WTC11 (cell line): Measurements from ENCODE around the gene CNPY1. TPM values are rescaled to one million over a fixed set of nuclear protein-coding genes. Genes with fewer than 3 reads are reported as not detected.
A peak's percentile ranks its signal among the peaks of the same experiment; 100 is the strongest.

ENCODE experiments used
- ATAC-seq: fragments of 200-7000 bp; cut with Tn5 transposase; 2 replicates; pipeline ENCODE4 v1.10.0; 2021; ENCODE audit warnings: mild to moderate bottlenecking, moderate library complexity
- CTCF ChIA-PET: fragments of 300-600 bp; sonication (Branson Sonifier 250); formaldehyde crosslinking; loops from one replicate; lab custom pipeline; 2021; ENCODE audit warnings: antibody characterized with exemption; lab: Charles Lee
- POLR2A ChIA-PET: fragments of 350-600 bp; sonication (Branson Sonifier 250); formaldehyde crosslinking; loops from one replicate; lab custom pipeline; 2021; ENCODE audit warnings: antibody characterized with exemption; lab: Charles Lee
- DNase-seq: peaks from one replicate; pipeline ENCODE4 v3.0.0; 2021; ENCODE audit warnings: low spot score
- H3K27ac Mint-ChIP-seq: 2 replicates; pipeline ENCODE4 v1.8.0; 2021; ENCODE audit warnings: mixed read lengths
- H3K27me3 Mint-ChIP-seq: 2 replicates; pipeline ENCODE4 v1.8.0; 2021; ENCODE audit warnings: low read depth, mild to moderate bottlenecking, moderate library complexity, mixed read lengths
- H3K36me3 Mint-ChIP-seq: 2 replicates; pipeline ENCODE4 v1.8.0; 2021; ENCODE audit warnings: mixed read lengths
- H3K4me1 Mint-ChIP-seq: 2 replicates; pipeline ENCODE4 v1.8.0; 2022; ENCODE audit warnings: mixed read lengths
- H3K4me3 Mint-ChIP-seq: 2 replicates; pipeline ENCODE4 v1.8.0; 2021; ENCODE audit warnings: mild to moderate bottlenecking, moderate library complexity, mixed read lengths
- H3K9me3 Mint-ChIP-seq: 2 replicates; pipeline ENCODE4 v1.8.0; 2021; ENCODE audit warnings: mixed read lengths
- CBFB ChIP-seq: sonication (generic); formaldehyde crosslinking; IDR thresholded peaks from 2 replicates; pipeline ENCODE4 v1.8.1; 2022; ENCODE audit warnings: mild to moderate bottlenecking, low read depth, missing genetic modification reagents
- ETV6 ChIP-seq: sonication (generic); formaldehyde crosslinking; IDR thresholded peaks from 2 replicates; pipeline ENCODE4 v1.8.1; 2022; ENCODE audit warnings: mild to moderate bottlenecking, missing genetic modification reagents
- HMGA2 ChIP-seq: fragments of 250-450 bp; sonication (Bioruptor Pico); IDR thresholded peaks from 2 replicates; pipeline ENCODE4 v1.4.0; 2021; ENCODE audit warnings: mild to moderate bottlenecking, moderate library complexity
- MYBL2 ChIP-seq: sonication (generic); formaldehyde crosslinking; IDR thresholded peaks from 2 replicates; pipeline ENCODE4 v1.8.1; 2023; ENCODE audit warnings: mild to moderate bottlenecking, moderate library complexity, missing genetic modification reagents
- NFATC4 ChIP-seq: fragments of 250-450 bp; sonication (Bioruptor Pico); IDR thresholded peaks from 2 replicates; pipeline ENCODE4 v1.9.0; 2021; ENCODE audit warnings: mild to moderate bottlenecking
- NR3C1 ChIP-seq: sonication (generic); formaldehyde crosslinking; conservative IDR thresholded peaks from 2 replicates; pipeline ENCODE4 v1.8.1; 2023; ENCODE audit warnings: low read depth, mild to moderate bottlenecking, missing genetic modification reagents
- SMAD3 ChIP-seq: sonication (generic); formaldehyde crosslinking; IDR thresholded peaks from 2 replicates; pipeline ENCODE4 v1.8.0; 2022; ENCODE audit warnings: missing genetic modification reagents, mild to moderate bottlenecking, borderline replicate concordance
- SOX15 ChIP-seq: fragments of 250-450 bp; sonication (Bioruptor Pico); IDR thresholded peaks from 2 replicates; pipeline ENCODE4 v1.9.0; 2021; ENCODE audit warnings: mild to moderate bottlenecking
- TEAD4 ChIP-seq: sonication (generic); formaldehyde crosslinking; IDR thresholded peaks from 2 replicates; pipeline ENCODE4 v1.8.0; 2022; ENCODE audit warnings: mild to moderate bottlenecking, missing genetic modification reagents
- TP53 ChIP-seq: sonication (generic); formaldehyde crosslinking; IDR thresholded peaks from 2 replicates; pipeline ENCODE4 v1.8.1; 2023; ENCODE audit warnings: mild to moderate bottlenecking, missing genetic modification reagents
- ZBTB21 ChIP-seq: sonication (generic); formaldehyde crosslinking; IDR thresholded peaks from 2 replicates; pipeline ENCODE4 v1.8.1; 2023; ENCODE audit warnings: mild to moderate bottlenecking, missing genetic modification reagents, borderline replicate concordance
- total RNA-seq: library from RNA; stranded (reverse); gene quantifications from 3 replicates; pipeline ENCODE4 v1.2.3, GENCODE V29; 2021
- TF ChIP-seq, protein P1 (sequence below): fragments of 250-450 bp; sonication (Bioruptor Pico); IDR thresholded peaks from 2 replicates; pipeline ENCODE4 v1.8.0; 2021; ENCODE audit warnings: mild to moderate bottlenecking
- TF ChIP-seq, protein P2 (sequence below): fragments of 250-450 bp; sonication (Bioruptor Pico); IDR thresholded peaks from 2 replicates; pipeline ENCODE4 v1.9.0; 2021; ENCODE audit warnings: mild to moderate bottlenecking
- TF ChIP-seq, protein P3 (sequence below): sonication (generic); formaldehyde crosslinking; IDR thresholded peaks from 2 replicates; pipeline ENCODE4 v1.8.1; 2022; ENCODE audit warnings: mild to moderate bottlenecking, moderate library complexity, missing genetic modification reagents
- TF ChIP-seq, protein P4 (sequence below): sonication (generic); formaldehyde crosslinking; IDR thresholded peaks from 2 replicates; pipeline ENCODE4 v1.8.0; 2023; ENCODE audit warnings: missing genetic modification reagents, mild to moderate bottlenecking, borderline replicate concordance

Gene CNPY1
- total RNA-seq, 1 experiment from 2014 or later, result 0.09 TPM

DNA sequence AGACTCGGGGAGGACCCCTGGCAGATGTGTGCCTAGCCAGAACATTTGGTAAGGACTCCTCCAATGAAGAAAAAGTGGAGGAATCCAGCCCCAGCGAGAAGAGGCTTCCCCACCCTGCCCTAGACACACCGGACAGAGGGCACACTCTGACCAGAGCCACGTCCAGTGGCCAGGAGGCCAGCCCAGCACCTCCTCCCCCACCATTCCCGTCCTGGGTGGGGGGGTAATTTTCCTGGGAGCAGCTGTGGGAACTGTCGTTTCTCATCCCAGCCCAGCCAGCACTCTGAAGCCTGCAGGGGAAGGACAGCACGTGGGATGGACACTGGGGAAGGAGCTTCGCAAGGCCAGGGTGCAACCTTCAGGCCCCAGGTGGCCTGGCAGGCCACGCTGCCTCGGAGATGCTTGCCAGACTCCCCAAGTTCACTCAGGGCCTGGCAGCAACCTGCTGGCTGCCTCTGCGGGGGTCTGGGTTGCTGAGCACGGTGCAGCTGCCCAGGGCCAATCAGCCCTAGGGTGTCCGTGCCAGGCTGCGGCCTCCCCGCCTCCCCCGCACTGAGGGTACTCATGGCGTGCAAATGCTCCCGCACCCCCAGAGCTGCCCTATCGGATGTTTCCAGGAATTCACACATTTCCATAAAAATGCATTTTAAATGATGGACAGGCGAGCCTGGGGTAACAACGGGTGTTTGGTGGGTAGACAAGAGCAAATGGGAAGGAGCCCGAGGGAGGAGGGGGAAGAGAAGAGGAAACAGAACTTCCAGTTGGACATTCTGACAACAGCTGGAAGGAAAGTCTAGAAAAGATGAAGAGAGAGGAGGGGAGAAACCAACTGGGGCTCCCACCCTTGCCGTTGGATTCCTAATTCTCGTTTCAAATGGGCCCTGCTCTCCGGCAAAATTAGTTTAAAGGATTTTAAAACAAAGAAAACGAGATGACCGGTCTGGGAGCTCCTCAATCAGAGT is 90.3 kb downstream of the CNPY1 start:
- POLR2A ChIA-PET, result interaction anchor here (0.5 kb wide), 1 partner anchor 1432 kb away, joined by 3 read pairs; no protein-coding TSS in a partner anchor
- DNase-seq, result no peak
- Mint-ChIP-seq H3K27ac (no peak overlapping the region), H3K27me3 (peaks cover 96% of the 10 kb centered on the region), H3K4me1 (peaks cover 34% of the 10 kb centered on the region), H3K36me3 (no peaks in the 10 kb centered on the region; the same call in 1 of the 2 replicates), H3K9me3 (no peaks in the 10 kb centered on the region), H3K4me3 (peak overlapping the region; percentile 14; the same call in 1 of the 2 replicates)
- TF ChIP-seq, protein P1, sequence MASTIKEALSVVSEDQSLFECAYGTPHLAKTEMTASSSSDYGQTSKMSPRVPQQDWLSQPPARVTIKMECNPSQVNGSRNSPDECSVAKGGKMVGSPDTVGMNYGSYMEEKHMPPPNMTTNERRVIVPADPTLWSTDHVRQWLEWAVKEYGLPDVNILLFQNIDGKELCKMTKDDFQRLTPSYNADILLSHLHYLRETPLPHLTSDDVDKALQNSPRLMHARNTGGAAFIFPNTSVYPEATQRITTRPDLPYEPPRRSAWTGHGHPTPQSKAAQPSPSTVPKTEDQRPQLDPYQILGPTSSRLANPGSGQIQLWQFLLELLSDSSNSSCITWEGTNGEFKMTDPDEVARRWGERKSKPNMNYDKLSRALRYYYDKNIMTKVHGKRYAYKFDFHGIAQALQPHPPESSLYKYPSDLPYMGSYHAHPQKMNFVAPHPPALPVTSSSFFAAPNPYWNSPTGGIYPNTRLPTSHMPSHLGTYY, result no peak
- TF ChIP-seq HMGA2 (CRISPR knock-in tag), result peak; percentile 25; the same call in 1 of the 2 replicates
- no peak for TF ChIP-seq SMAD3 (CRISPR knock-in tag)
- TF ChIP-seq, protein P2, sequence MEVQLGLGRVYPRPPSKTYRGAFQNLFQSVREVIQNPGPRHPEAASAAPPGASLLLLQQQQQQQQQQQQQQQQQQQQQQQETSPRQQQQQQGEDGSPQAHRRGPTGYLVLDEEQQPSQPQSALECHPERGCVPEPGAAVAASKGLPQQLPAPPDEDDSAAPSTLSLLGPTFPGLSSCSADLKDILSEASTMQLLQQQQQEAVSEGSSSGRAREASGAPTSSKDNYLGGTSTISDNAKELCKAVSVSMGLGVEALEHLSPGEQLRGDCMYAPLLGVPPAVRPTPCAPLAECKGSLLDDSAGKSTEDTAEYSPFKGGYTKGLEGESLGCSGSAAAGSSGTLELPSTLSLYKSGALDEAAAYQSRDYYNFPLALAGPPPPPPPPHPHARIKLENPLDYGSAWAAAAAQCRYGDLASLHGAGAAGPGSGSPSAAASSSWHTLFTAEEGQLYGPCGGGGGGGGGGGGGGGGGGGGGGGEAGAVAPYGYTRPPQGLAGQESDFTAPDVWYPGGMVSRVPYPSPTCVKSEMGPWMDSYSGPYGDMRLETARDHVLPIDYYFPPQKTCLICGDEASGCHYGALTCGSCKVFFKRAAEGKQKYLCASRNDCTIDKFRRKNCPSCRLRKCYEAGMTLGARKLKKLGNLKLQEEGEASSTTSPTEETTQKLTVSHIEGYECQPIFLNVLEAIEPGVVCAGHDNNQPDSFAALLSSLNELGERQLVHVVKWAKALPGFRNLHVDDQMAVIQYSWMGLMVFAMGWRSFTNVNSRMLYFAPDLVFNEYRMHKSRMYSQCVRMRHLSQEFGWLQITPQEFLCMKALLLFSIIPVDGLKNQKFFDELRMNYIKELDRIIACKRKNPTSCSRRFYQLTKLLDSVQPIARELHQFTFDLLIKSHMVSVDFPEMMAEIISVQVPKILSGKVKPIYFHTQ, result no peak
- no peak for TF ChIP-seq NR3C1
- no peak for TF ChIP-seq TP53 (CRISPR knock-in tag)
- TF ChIP-seq ZBTB21 (CRISPR knock-in tag), result no peak
- TF ChIP-seq, protein P3, sequence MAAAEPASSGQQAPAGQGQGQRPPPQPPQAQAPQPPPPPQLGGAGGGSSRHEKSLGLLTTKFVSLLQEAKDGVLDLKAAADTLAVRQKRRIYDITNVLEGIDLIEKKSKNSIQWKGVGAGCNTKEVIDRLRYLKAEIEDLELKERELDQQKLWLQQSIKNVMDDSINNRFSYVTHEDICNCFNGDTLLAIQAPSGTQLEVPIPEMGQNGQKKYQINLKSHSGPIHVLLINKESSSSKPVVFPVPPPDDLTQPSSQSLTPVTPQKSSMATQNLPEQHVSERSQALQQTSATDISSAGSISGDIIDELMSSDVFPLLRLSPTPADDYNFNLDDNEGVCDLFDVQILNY (CRISPR knock-in tag), result no peak
- CTCF ChIA-PET, result interaction anchor here (0.6 to 3.1 kb wide), 3 partner anchors 76 to 84 kb away, joined by 3 to 10 read pairs (median 3); no protein-coding TSS in a partner anchor
- ATAC-seq, result no peak

DNA sequence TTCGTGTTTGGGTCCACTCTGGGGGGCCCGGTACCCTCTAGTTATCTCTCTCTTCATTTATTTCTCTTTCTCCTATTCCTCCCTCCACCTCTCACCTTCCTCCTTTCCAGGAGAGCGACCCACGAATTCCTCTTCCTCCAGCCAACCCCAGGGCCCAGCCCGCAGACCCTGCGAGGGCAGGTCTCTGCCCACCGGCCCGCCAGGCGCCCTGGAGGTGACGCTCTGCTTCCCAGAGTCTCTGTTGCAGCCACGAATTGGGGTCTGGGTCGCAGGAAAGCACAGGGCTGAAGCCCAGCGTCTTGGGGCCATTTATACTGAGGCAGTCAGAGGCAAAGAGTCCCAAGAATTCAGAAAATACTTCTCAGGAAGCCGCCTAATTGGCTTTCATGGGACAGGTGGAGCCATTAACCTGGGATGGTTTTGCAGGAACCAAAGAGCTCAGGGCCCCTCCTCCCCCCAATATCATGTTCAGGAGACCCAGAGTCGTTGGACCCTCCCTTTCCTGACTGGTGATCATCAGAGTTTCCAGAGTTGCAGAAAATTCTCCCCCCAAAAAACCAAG is 91.1 kb downstream of the CNPY1 start:
- CTCF ChIA-PET, result interaction anchor here (0.6 to 3.1 kb wide), 3 partner anchors 75 to 85 kb away, joined by 3 to 10 read pairs (median 3); no protein-coding TSS in a partner anchor
- H3K36me3 Mint-ChIP-seq, result no peaks in the 10 kb centered on the region; the same call in 1 of the 2 replicates
- H3K27me3 Mint-ChIP-seq, result peaks cover 96% of the 10 kb centered on the region
- no peaks in the 10 kb centered on the region for H3K9me3 Mint-ChIP-seq
- DNase-seq, result no peak
- TF ChIP-seq NFATC4 (CRISPR knock-in tag) (no peak), TEAD4 (CRISPR knock-in tag) (no peak), MYBL2 (no peak), CBFB (no peak)
- no peak for ATAC-seq
- H3K4me1 Mint-ChIP-seq, result peaks cover 39% of the 10 kb centered on the region
- POLR2A ChIA-PET, result no interaction called here
- no peak overlapping the region for H3K4me3 Mint-ChIP-seq
- H3K27ac Mint-ChIP-seq, result no peak overlapping the region

DNA sequence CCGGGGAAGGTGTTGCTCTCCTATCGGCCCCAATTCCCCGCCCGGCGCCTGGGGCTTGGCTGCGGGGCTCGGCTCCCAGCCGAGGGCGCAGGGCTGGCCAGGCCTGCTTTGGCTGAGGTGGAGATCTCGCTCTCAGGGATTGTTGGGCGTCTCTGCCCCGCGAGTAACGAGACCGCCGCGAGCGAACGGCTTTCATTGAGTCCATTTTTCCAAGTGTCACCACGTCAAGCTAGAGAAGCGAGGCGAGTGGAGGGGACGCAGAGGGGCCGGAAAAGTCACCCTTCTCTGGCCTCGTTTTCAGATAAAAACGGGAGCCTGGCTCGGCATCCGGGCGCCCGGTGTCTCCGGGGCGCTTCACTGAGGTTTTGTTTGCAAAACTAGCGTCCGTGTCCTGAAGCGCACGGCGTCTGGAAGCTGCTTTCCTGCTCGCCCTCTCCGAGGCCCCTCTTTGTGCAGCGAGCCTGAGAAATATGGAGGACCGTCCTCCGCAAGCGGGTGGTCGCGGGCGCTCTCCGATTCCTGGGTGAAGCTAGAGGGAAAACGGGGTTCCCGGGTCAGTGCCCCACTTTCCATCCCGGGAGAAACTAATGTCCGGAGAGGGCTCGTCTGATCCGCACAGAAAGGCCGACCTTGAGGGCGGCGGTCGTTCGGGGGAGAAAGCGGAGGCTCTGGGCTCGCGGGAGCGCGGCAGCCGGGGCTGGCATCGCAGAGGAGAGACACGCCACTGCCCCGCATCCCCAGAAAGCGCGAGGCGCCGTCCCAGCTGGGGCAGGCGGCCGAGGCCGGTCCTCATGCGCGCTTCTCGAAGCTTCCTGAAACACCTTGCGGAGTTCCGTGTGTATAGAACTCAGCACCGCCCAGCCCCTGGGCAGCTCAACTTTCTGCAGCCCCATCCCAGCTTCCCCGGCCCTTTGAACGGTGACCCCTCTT is 91.9 kb downstream of the CNPY1 start:
- H3K4me1 Mint-ChIP-seq, result peaks cover 35% of the 10 kb centered on the region

More for the DNA sequence above, 91.9 kb downstream of the CNPY1 start:
- no peaks in the 10 kb centered on the region; the same call in 1 of the 2 replicates for H3K36me3 Mint-ChIP-seq
- CTCF ChIA-PET, result interaction anchor here (1.5 to 3.1 kb wide), 4 partner anchors 42 to 86 kb away, joined by 3 to 10 read pairs (median 4); no protein-coding TSS in a partner anchor
- H3K27me3 Mint-ChIP-seq, result peaks cover 96% of the 10 kb centered on the region
- H3K9me3 Mint-ChIP-seq, result no peaks in the 10 kb centered on the region
- 0 out of 2 replicates have a peak, but pooled peaks have one; percentile 1 for ATAC-seq
- peak overlapping the region; percentile 48 for H3K4me3 Mint-ChIP-seq
- POLR2A ChIA-PET, result no interaction called here
- TF ChIP-seq, protein P4, sequence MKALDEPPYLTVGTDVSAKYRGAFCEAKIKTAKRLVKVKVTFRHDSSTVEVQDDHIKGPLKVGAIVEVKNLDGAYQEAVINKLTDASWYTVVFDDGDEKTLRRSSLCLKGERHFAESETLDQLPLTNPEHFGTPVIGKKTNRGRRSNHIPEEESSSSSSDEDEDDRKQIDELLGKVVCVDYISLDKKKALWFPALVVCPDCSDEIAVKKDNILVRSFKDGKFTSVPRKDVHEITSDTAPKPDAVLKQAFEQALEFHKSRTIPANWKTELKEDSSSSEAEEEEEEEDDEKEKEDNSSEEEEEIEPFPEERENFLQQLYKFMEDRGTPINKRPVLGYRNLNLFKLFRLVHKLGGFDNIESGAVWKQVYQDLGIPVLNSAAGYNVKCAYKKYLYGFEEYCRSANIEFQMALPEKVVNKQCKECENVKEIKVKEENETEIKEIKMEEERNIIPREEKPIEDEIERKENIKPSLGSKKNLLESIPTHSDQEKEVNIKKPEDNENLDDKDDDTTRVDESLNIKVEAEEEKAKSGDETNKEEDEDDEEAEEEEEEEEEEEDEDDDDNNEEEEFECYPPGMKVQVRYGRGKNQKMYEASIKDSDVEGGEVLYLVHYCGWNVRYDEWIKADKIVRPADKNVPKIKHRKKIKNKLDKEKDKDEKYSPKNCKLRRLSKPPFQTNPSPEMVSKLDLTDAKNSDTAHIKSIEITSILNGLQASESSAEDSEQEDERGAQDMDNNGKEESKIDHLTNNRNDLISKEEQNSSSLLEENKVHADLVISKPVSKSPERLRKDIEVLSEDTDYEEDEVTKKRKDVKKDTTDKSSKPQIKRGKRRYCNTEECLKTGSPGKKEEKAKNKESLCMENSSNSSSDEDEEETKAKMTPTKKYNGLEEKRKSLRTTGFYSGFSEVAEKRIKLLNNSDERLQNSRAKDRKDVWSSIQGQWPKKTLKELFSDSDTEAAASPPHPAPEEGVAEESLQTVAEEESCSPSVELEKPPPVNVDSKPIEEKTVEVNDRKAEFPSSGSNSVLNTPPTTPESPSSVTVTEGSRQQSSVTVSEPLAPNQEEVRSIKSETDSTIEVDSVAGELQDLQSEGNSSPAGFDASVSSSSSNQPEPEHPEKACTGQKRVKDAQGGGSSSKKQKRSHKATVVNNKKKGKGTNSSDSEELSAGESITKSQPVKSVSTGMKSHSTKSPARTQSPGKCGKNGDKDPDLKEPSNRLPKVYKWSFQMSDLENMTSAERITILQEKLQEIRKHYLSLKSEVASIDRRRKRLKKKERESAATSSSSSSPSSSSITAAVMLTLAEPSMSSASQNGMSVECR (CRISPR knock-in tag), result no peak
- TF ChIP-seq SOX15 (CRISPR knock-in tag) (no peak), ETV6 (CRISPR knock-in tag) (no peak)
- H3K27ac Mint-ChIP-seq, result no peak overlapping the region
- no peak for DNase-seq
